Heart right ventricle (tissue), 16 donors: ENCODE data around the gene ESYT3. TPM values are rescaled to one million over a fixed set of nuclear protein-coding genes. Genes with fewer than 3 reads are reported as not detected.
A peak's percentile ranks its signal among the peaks of the same experiment; 100 is the strongest.
"Not testable (repeated sequence)": the region's sequence is repeated elsewhere in the genome, so short reads cannot be mapped to it uniquely, and the experiment has no call there.

Experiments used
- ATAC-seq, 8 donors: fragments of 200-7000 bp; cut with Tn5 transposase; one replicate each; pipeline ENCODE4 v1.9.1; 2020; ENCODE audit warnings: mild to moderate bottlenecking in 8 of 8, moderate library complexity in 8 of 8, moderate number of reproducible peaks in 1 of 8
- DNase-seq, 2 donors: peaks; one replicate each; pipeline ENCODE4 v3.0.0-alpha.2; 2020
- H3K27ac ChIP-seq, 10 donors: fragments of 200-600 bp; sonication (generic) in 2 of 10; one replicate each; pipeline versions ENCODE4 v1.5.0 to v1.8.0; 2020 to 2022; ENCODE audit warnings: mild to moderate bottlenecking in 3 of 10
- H3K27me3 ChIP-seq, 7 donors: fragments of 200-600 bp; one replicate each; pipeline ENCODE4 v1.8.0; 2021 to 2022; ENCODE audit warnings: mild to moderate bottlenecking in 2 of 7
- H3K36me3 ChIP-seq, 9 donors: fragments of 200-600 bp; sonication (generic) in 1 of 9; one replicate each; pipeline versions ENCODE4 v1.5.0 to v1.8.0; 2020 to 2022; ENCODE audit warnings: mild to moderate bottlenecking in 2 of 9
- H3K4me1 ChIP-seq, 9 donors: fragments of 200-600 bp; sonication (generic) in 1 of 9; one replicate each; pipeline versions ENCODE4 v1.5.0 to v1.8.0; 2020 to 2022; ENCODE audit warnings: mild to moderate bottlenecking in 4 of 9
- H3K4me3 ChIP-seq, 10 donors: fragments of 200-600 bp; sonication (generic) in 2 of 10; one replicate each; pipeline versions ENCODE4 v1.5.0 to v1.8.0; 2020 to 2022; ENCODE audit warnings: mild to moderate bottlenecking in 7 of 10, moderate library complexity in 2 of 10
- H3K9me3 ChIP-seq, 11 donors: fragments of 200-600 bp in 10 of 11; sonication (generic) in 2 of 11; one replicate each; pipeline versions ENCODE4 v1.5.0 to v1.8.0; 2013 to 2022; ENCODE audit warnings: mild to moderate bottlenecking in 2 of 11, control low read depth in 1 of 11, moderate library complexity in 1 of 11
- CTCF ChIP-seq, 9 donors: fragments of 200-600 bp; sonication (generic) in 2 of 9; IDR thresholded peaks; one replicate each; pipeline versions ENCODE4 v1.5.0 to v1.8.0; 2021 to 2022; ENCODE audit warnings: antibody characterized with exemption in 9 of 9, mild to moderate bottlenecking in 5 of 9, moderate library complexity in 1 of 9
- WGBS, 2 donors: extraction: QIAGEN DNeasy Blood & Tissue Kit; methylation state at CpG; one replicate each; pipeline ENCODE4 v1.1.7; 2013; ENCODE audit warnings: inconsistent platforms in 1 of 2; 5-methylcytosine and 5-hydroxymethylcytosine counted together
- intact Hi-C, 10 donors: fragments of 100-400 bp; cut with DNase I; formaldehyde crosslinking; loops; one replicate each; pipeline versions ENCODE4 v1.11.1 to v1.14.2; 2022
- polyA plus RNA-seq, 2 donors: library from polyadenylated mRNA; stranded (reverse); fragments of 200-250 nt; gene quantifications; one replicate each; pipeline ENCODE4 v1.2.3, GENCODE V29; 2013
- total RNA-seq, 10 donors: library from RNA; stranded (reverse); fragmentation: NEBNext Ultra II Directional in 3 of 10; extraction: Animal tissue kit (Norgen Biotek cat#: 25700) in 3 of 10; gene quantifications; one replicate each; pipeline versions ENCODE4 v1.2.1 to v1.2.4, GENCODE V29; 2021 to 2023
- donor health status: Arrhythmogenic right ventricular cardiomyopathy.
- donor health status: ischemic (EF 13 %, LVEDD 7.1; RV severe dilation, severe dysfunction).
- donor health status: healthy with polysubstance abuse.
- donor health status: DM: no; HTN: yes; CAD: no.
- donor health status: DM: no; HTN: no; CAD: no.
- donor health status: ischemic (EF 25% LVEDD 6.9; RV normal size, moderate dysfunction).
- donor health status: ischemic (EF 25% LVEDD 5.7; RV mildly dilated, moderate dysfunction).
- donor health status: healthy.
- donor health status: DM: yes; HTN: yes; CAD: no.
- donor health status: Ischemic cardiomyopathy.
- donor health status: ischemic (EF 35%, LVEDD 5.7; RV mildly dilated, moderate dysfunction).
- donor health status: nonischemic (EF 11% LVEDD 7.7; RV severe dilation, severe dysfunction).
- donor health status: DM: yes; HTN: yes; CAD: no.
- donor health status: PGD.
- donor health status: ischemic (EF 29% LVEDD 5.4; RV normal size, mild dysfunction).
- donor health status: nonischemic (EF 23%, LVEDD 6.1; RV moderate dilation, normal function).

Gene ESYT3
- total and polyA plus RNA-seq, 12 donors, result 0.26 to 2.4 (median 1.1) TPM

- 78 to 84% methylated on average over 43 of the region's 43 CpGs for WGBS, 2 donors
- Histone ChIP-seq H3K27me3 (no peaks in the 10 kb centered on the region), H3K4me3 (no peak overlapping the region), H3K36me3 (no peaks in the 10 kb centered on the region), H3K4me1 (peaks cover 0 to 4% (median 0%) of the 10 kb centered on the region in 9 donors), H3K27ac (no peak overlapping the region), H3K9me3 (no peaks in the 10 kb centered on the region)
- intact Hi-C loops, result no loop called here
- no peak for ATAC-seq
- no peak for DNase-seq
- no peak for TF ChIP-seq CTCF (IDR thresholded peaks at IDR 0.05)
These were observed 17.3 kb downstream of the ESYT3 start for GRCh38 chr3:138451595-138452162.

GRCh38 chr3:138452436-138452835 lies 18.0 kb downstream of the ESYT3 start:
- no peak overlapping the region for H3K27ac ChIP-seq
- WGBS, 2 donors, result 60 to 70% methylated on average over 6 of the region's 6 CpGs
- no peak overlapping the region for H3K4me3 ChIP-seq
- H3K27me3 ChIP-seq, result no peaks in the 10 kb centered on the region
- H3K9me3 ChIP-seq, result no peaks in the 10 kb centered on the region
- ATAC-seq (no peak), DNase-seq (no peak)
- peaks cover 0 to 6% (median 0%) of the 10 kb centered on the region in 9 donors for H3K4me1 ChIP-seq
- intact Hi-C loops, result no loop called here
- H3K36me3 ChIP-seq, result no peaks in the 10 kb centered on the region
- TF ChIP-seq CTCF (IDR thresholded peaks at IDR 0.05), result no peak

GRCh38 chr3:138453940-138454339 lies 19.5 kb downstream of the ESYT3 start:
- H3K27me3 ChIP-seq, H3K9me3 ChIP-seq, H3K36me3 ChIP-seq, H3K27ac ChIP-seq, ATAC-seq, H3K4me1 ChIP-seq, H3K4me3 ChIP-seq, intact Hi-C loops, DNase-seq: not testable (repeated sequence)
- 86 to 89% methylated on average over 8 of the region's 8 CpGs for WGBS, 2 donors

GRCh38 chr3:138455801-138456716 lies 21.6 kb downstream of the ESYT3 start:
- ATAC-seq (peak in 1 of 8 donors; percentile 49), DNase-seq (no peak)
- no peak for TF ChIP-seq CTCF (IDR thresholded peaks at IDR 0.05)
- no peak overlapping the region for H3K27ac ChIP-seq
- H3K36me3 ChIP-seq, result no peaks in the 10 kb centered on the region
- intact Hi-C loops, result no loop called here
- no peaks in the 10 kb centered on the region for H3K9me3 ChIP-seq
- no peaks in the 10 kb centered on the region for H3K27me3 ChIP-seq
- WGBS, 2 donors, result 75 to 78% methylated on average over 13 of the region's 13 CpGs
- H3K4me3 ChIP-seq, result no peak overlapping the region
- peaks cover 0 to 18% (median 0%) of the 10 kb centered on the region in 9 donors for H3K4me1 ChIP-seq
